ENCODE measurements around the gene HADHB. TPM values are rescaled to one million over a fixed set of nuclear protein-coding genes. Genes with fewer than 3 reads are reported as not detected.

Gene HADHB
- total RNA-seq, 1 experiment from 2014 or later, result 41.3 TPM

GRCh38 chr2:26197516-26197915 is 47.2 kb upstream of the HADHB start:
- H3K9me3 Mint-ChIP-seq, result no peaks in the 10 kb centered on the region

More at GRCh38 chr2:26197516-26197915, 47.2 kb upstream of the HADHB start:
- H3K27ac ChIP-seq (ENCODE audit: insufficient read length, low read depth, low read length), result no peak overlapping the region
- no peak overlapping the region for H2BK20ac ChIP-seq (ENCODE audit: low read depth, low read length, poor library complexity, severe bottlenecking)
- TF ChIP-seq, protein P1, sequence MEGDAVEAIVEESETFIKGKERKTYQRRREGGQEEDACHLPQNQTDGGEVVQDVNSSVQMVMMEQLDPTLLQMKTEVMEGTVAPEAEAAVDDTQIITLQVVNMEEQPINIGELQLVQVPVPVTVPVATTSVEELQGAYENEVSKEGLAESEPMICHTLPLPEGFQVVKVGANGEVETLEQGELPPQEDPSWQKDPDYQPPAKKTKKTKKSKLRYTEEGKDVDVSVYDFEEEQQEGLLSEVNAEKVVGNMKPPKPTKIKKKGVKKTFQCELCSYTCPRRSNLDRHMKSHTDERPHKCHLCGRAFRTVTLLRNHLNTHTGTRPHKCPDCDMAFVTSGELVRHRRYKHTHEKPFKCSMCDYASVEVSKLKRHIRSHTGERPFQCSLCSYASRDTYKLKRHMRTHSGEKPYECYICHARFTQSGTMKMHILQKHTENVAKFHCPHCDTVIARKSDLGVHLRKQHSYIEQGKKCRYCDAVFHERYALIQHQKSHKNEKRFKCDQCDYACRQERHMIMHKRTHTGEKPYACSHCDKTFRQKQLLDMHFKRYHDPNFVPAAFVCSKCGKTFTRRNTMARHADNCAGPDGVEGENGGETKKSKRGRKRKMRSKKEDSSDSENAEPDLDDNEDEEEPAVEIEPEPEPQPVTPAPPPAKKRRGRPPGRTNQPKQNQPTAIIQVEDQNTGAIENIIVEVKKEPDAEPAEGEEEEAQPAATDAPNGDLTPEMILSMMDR (conservative IDR thresholded peaks at IDR 0.05), result no peak
- no peaks in the 10 kb centered on the region for H3K4me1 ChIP-seq (ENCODE audit: insufficient read depth, low read length)
- no peaks in the 10 kb centered on the region for H3K79me2 ChIP-seq (ENCODE audit: insufficient read depth, low read length)
- H4K5ac ChIP-seq (ENCODE audit: insufficient read length, low read depth, low read length), result no peak overlapping the region
- no peaks in the 10 kb centered on the region for H3K79me1 ChIP-seq (ENCODE audit: insufficient read depth, low read depth, low read length, poor library complexity, severe bottlenecking)
- H3K23ac ChIP-seq (ENCODE audit: insufficient read length, low read depth, low read length), result no peak overlapping the region
- H2BK5ac ChIP-seq (ENCODE audit: insufficient read length, low read length), result no peak overlapping the region
- Mint-ChIP-seq H3K27ac (no peak overlapping the region), H3K36me3 (ENCODE audit: insufficient read depth in 1 of 3, low read depth in 3 of 3) (peaks cover 21 to 84% (median 74%) of the 10 kb centered on the region in 3 experiments; a peak in 6 of 7 replicates), H3K4me3 (no peak overlapping the region), H3K27me3 (ENCODE audit: low read depth) (no peaks in the 10 kb centered on the region), H3K4me1 (no peaks in the 10 kb centered on the region)
- no peak overlapping the region for H3K14ac ChIP-seq (ENCODE audit: insufficient read depth, low read length)
- H4K91ac ChIP-seq (ENCODE audit: insufficient read length, low read depth, low read length), result no peak overlapping the region
- H2AFZ ChIP-seq (ENCODE audit: low read length), result no peak overlapping the region
- no peak overlapping the region for H2BK120ac ChIP-seq (ENCODE audit: low read depth, low read length, poor library complexity, severe bottlenecking)
- H3K4me2 ChIP-seq (ENCODE audit: insufficient read depth, insufficient read length, low read length), result no peak overlapping the region
- no peak overlapping the region for H2BK15ac ChIP-seq (ENCODE audit: low read depth, low read length)
- H4K20me1 ChIP-seq (ENCODE audit: control insufficient read depth, insufficient read depth, insufficient read length), result no peaks in the 10 kb centered on the region
- no peak overlapping the region for H3K56ac ChIP-seq (ENCODE audit: insufficient read length, low read depth, low read length)
- H3K9ac ChIP-seq (ENCODE audit: extremely low read depth, insufficient read length, low read length), result no peak overlapping the region
- no peaks in the 10 kb centered on the region for H3K23me2 ChIP-seq (ENCODE audit: insufficient read length, low read depth, low read length, poor library complexity, severe bottlenecking)
- H3K9me3 ChIP-seq (ENCODE audit: control insufficient read depth, low read depth, low read length), result no peaks in the 10 kb centered on the region
- H4K8ac ChIP-seq (replicated peaks; ENCODE audit: insufficient read length, low read depth, low read length), result no peak overlapping the region
- no peak for DNase-seq
- H2AK5ac ChIP-seq (ENCODE audit: insufficient read length, low read length), result no peak overlapping the region
- no peak overlapping the region for H2BK12ac ChIP-seq (ENCODE audit: insufficient read length, low read depth, low read length)
- WGBS (ENCODE audit: extremely low coverage, insufficient read length, low lambda C conversion rate), result no CpG with 5 or more reads among the region's 4 CpGs
- H3K27me3 ChIP-seq (ENCODE audit: insufficient read depth, low read length), result no peaks in the 10 kb centered on the region
- no peak overlapping the region for H3K4ac ChIP-seq (ENCODE audit: low read depth, low read length)
- no peak overlapping the region for H3T11ph ChIP-seq (ENCODE audit: low read length)
- no peak overlapping the region for H3K18ac ChIP-seq (ENCODE audit: insufficient read length, low read depth, low read length)

All from H9 (cell line).